ENCODE results near the gene TIAM2. TPM values are rescaled to one million over a fixed set of nuclear protein-coding genes. Genes with fewer than 3 reads are reported as not detected.

The TIAM2 gene
- total RNA-seq, 6 donors from 2014 or later = 5.6 to 25.1 (median 7.7) TPM

DNA sequence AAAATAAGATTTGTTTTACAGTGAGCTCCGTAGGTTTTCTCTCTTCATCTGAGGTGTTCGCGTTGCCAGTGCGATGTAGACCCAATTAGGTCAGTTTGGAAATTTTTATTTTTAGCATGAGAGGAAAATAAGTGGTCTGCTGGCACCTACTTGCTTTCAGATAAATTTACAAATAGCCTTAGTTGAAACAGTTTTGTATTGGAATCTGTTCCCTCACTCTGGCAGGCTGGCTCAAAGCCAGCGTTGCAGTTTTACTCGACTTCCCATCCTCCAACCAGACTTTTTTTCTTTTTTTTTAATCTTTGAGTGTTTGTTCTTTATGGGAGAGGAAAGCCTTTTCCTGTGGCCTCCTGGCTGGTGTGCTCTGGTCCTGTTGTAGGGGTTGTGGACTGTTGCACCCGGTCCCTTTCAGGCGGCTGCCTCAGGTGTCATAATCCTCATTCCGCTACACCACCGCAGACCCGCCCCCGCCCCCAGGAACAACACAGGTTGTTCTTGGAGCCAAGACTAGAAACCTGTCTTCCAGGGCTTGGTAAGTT lies 46.7 kb downstream of the TIAM2 start:
- ATAC-seq (ENCODE audit: low FRiP score in 2 of 2) = no peak

DNA sequence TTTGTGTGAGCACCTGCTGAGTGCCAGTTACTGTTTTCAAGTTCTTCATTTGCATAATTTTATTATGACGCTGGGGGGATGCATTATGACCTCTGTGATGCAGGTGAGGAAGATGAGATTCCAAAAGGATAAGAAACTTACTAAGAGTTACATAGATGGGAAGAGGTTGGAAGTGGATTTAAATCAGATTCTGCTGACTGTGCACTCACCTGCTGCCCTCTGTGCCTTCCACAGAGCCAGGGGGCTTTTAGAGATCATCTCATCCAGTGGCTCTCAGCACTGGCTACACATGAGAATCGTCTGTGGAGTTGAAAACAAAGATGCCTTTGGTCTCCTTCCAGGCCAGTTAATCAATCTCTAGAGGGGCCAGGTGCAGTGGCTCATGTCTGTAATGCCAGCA lies 47.9 kb downstream of the TIAM2 start:
- Histone ChIP-seq H3K27ac (no peak overlapping the region), H3K27me3 (no peaks in the 10 kb centered on the region), H3K36me3 (no peaks in the 10 kb centered on the region), H3K4me1 (no peaks in the 10 kb centered on the region), H3K4me3 (no peak overlapping the region), H3K9me3 (no peaks in the 10 kb centered on the region)
- 68 to 75% methylated on average over 2 of the region's 2 CpGs for WGBS, 2 donors
- no peak for ATAC-seq (ENCODE audit: low FRiP score in 2 of 2)
- TF ChIP-seq POLR2AphosphoS5 (IDR thresholded peaks at IDR 0.05) (no peak), EP300 (IDR thresholded peaks at IDR 0.05) (no peak)
- no peak for DNase-seq

More for the DNA sequence above, 46.7 kb downstream of the TIAM2 start:
- Histone ChIP-seq H3K4me1 (no peaks in the 10 kb centered on the region), H3K27me3 (no peaks in the 10 kb centered on the region), H3K27ac (no peak overlapping the region), H3K4me3 (no peak overlapping the region), H3K9me3 (no peaks in the 10 kb centered on the region), H3K36me3 (no peaks in the 10 kb centered on the region)
- 65 to 67% methylated on average over 11 to 12 of the region's 12 CpGs for WGBS, 2 donors
- DNase-seq = no peak
- TF ChIP-seq POLR2AphosphoS5 (IDR thresholded peaks at IDR 0.05) (no peak), EP300 (IDR thresholded peaks at IDR 0.05) (no peak), POLR2A (IDR thresholded peaks at IDR 0.05) (no peak)
- TF ChIP-seq, protein P1, sequence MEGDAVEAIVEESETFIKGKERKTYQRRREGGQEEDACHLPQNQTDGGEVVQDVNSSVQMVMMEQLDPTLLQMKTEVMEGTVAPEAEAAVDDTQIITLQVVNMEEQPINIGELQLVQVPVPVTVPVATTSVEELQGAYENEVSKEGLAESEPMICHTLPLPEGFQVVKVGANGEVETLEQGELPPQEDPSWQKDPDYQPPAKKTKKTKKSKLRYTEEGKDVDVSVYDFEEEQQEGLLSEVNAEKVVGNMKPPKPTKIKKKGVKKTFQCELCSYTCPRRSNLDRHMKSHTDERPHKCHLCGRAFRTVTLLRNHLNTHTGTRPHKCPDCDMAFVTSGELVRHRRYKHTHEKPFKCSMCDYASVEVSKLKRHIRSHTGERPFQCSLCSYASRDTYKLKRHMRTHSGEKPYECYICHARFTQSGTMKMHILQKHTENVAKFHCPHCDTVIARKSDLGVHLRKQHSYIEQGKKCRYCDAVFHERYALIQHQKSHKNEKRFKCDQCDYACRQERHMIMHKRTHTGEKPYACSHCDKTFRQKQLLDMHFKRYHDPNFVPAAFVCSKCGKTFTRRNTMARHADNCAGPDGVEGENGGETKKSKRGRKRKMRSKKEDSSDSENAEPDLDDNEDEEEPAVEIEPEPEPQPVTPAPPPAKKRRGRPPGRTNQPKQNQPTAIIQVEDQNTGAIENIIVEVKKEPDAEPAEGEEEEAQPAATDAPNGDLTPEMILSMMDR (IDR thresholded peaks at IDR 0.05) = no peak

DNA sequence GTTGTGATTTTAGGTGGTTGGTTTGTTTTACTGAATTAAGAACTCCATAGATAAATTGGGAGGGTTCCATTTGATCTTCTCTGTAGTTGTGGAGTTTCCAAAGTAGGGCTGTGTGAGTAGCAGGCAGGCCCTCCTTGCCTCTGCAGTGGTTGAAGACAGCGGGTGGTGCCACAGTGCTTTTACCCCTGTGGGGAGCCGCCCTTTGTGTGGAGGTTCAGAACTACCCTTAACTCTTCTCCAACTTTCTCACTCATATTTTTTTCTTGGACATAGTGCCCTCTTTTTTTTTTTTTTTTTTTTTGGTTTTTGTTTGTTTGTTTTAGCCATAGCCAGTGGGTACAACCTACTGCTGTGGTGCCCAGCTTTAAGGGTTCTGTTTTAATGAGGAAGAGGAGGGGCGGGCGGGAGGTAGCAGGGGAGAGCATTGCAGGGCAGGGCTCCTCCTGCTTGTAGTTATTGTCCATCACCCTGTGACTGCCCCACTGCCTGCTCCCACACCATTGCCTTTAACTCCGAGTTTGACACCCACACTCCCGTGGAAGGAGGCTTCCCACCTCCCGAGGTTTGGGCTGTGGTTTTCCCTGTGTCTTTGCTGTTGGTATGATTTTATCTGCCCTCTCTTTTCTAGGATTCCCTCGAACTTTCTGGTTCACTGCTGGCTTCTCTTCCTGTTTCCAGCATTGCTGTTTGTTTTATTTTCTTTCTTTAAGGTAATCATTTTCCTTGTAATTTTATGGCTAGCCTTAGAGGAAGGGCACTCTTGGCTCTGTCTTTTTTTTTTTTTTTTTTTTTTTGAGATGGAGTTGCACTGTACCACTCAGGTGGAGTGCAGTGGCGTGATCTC lies 50.7 kb downstream of the TIAM2 start:
- no peak overlapping the region for H3K27ac ChIP-seq
- H3K4me1 ChIP-seq = no peaks in the 10 kb centered on the region
- DNase-seq = no peak
- no peaks in the 10 kb centered on the region for H3K9me3 ChIP-seq
- TF ChIP-seq, protein P1 (IDR thresholded peaks at IDR 0.05) = no peak
- no peak for TF ChIP-seq EP300 (IDR thresholded peaks at IDR 0.05)
- no peak for TF ChIP-seq POLR2AphosphoS5 (IDR thresholded peaks at IDR 0.05)
- TF ChIP-seq POLR2A (IDR thresholded peaks at IDR 0.05) = no peak
- ATAC-seq (ENCODE audit: low FRiP score in 2 of 2) = no peak
- H3K36me3 ChIP-seq = no peaks in the 10 kb centered on the region
- no peaks in the 10 kb centered on the region for H3K27me3 ChIP-seq
- H3K4me3 ChIP-seq = no peak overlapping the region
- WGBS, 2 donors = 82 to 83% methylated on average over 9 of the region's 9 CpGs

DNA sequence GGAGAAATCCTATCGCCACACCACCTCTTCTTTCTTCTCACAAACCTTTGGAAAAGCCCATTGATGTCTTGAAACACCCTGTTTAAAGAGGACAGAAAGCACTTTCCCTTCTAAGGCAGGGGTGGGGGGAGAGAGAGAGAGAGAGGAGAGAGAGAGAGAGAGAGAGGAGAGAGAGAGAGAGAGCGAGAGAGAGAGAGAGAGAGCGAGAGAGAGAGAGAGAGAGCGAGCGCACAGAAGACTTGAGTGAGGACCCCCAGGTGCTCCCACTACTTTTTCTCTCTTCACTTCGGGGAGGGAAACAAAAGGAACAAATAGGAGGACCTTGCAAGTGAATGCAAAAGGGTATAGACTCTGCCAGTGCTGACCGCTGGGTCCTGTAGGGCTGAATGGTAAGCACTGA lies 52.4 kb downstream of the TIAM2 start:
- DNase-seq (no peak), ATAC-seq (ENCODE audit: low FRiP score in 2 of 2) (no peak)
- no peaks in the 10 kb centered on the region for H3K27me3 ChIP-seq
- no peaks in the 10 kb centered on the region for H3K4me1 ChIP-seq
- no peaks in the 10 kb centered on the region for H3K36me3 ChIP-seq
- no peaks in the 10 kb centered on the region for H3K9me3 ChIP-seq
- no peak overlapping the region for H3K4me3 ChIP-seq
- WGBS, 2 donors = 79 to 85% methylated on average over 7 of the region's 7 CpGs
- no peak overlapping the region for H3K27ac ChIP-seq
- no peak for TF ChIP-seq EP300 (IDR thresholded peaks at IDR 0.05)
- TF ChIP-seq POLR2A (IDR thresholded peaks at IDR 0.05) = no peak
- TF ChIP-seq, protein P1 (IDR thresholded peaks at IDR 0.05) = no peak
- TF ChIP-seq POLR2AphosphoS5 (IDR thresholded peaks at IDR 0.05) = no peak

DNA sequence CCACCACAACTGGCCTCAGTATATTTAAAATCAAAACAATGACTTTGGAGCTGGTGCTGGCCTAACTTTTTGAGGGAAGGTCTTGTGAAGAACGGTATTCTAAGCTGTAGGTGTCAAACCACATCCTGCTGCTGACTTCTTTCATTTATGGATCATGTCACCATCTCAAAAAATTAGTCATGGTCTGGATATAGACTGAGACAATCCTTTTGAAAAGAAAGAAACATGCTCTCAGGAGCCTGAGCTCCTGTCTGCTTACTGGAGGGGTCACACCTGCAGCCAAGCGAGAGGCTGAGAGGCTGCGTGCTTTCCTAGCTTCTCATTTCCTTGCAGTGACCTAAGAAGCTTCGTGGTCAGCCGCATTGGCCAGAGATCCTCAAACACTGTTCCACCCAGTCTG lies 55.2 kb downstream of the TIAM2 start:
- H3K27me3 ChIP-seq = no peaks in the 10 kb centered on the region
- H3K9me3 ChIP-seq = no peaks in the 10 kb centered on the region
- no peak overlapping the region for H3K27ac ChIP-seq
- no peak for TF ChIP-seq EP300 (IDR thresholded peaks at IDR 0.05)
- TF ChIP-seq, protein P1 (IDR thresholded peaks at IDR 0.05) = no peak
- no peak for TF ChIP-seq POLR2A (IDR thresholded peaks at IDR 0.05)
- TF ChIP-seq POLR2AphosphoS5 (IDR thresholded peaks at IDR 0.05) = no peak
- no peaks in the 10 kb centered on the region for H3K36me3 ChIP-seq
- ATAC-seq (ENCODE audit: low FRiP score in 2 of 2) (no peak), DNase-seq (no peak)
- WGBS, 2 donors = 83 to 84% methylated on average over 5 of the region's 5 CpGs
- H3K4me3 ChIP-seq = no peak overlapping the region
- H3K4me1 ChIP-seq = no peaks in the 10 kb centered on the region

All from upper lobe of left lung (tissue), 6 donors.